HepG2 (cell line): Measurements from ENCODE around the gene FAHD1. TPM values are rescaled to one million over a fixed set of nuclear protein-coding genes. Genes with fewer than 3 reads are reported as not detected.
A peak's percentile ranks its signal among the peaks of the same experiment; 100 is the strongest.

Experiments
- CCDC6 ChIP-seq: sonication (generic); formaldehyde crosslinking; IDR thresholded peaks from 2 replicates; pipeline ENCODE4 v1.8.1; 2022; ENCODE audit warnings: mild to moderate bottlenecking, missing genetic modification reagents, moderate library complexity
- CEBPZ ChIP-seq: IDR thresholded peaks from 2 replicates; pipeline ENCODE4 v1.6.1; 2012; ENCODE audit warnings: low read length, improper control_type of control experiment
- CREBL2 ChIP-seq: sonication (generic); formaldehyde crosslinking; IDR thresholded peaks from 2 replicates; pipeline ENCODE4 v1.8.1; 2023; ENCODE audit warnings: missing genetic modification reagents, mild to moderate bottlenecking, borderline replicate concordance
- GTF2F1 ChIP-seq: fragments of 150-350 bp; IDR thresholded peaks from 2 replicates; pipeline ENCODE4 v1.6.1; 2014; ENCODE audit warnings: low read length
- HHEX ChIP-seq: IDR thresholded peaks from 2 replicates; pipeline ENCODE4 v1.6.1; 2016; ENCODE audit warnings: control low read depth
- KDM1A ChIP-seq: IDR thresholded peaks from 2 replicates; pipeline ENCODE4 v1.6.1; 2016; ENCODE audit warnings: missing compliant biosample characterization
- SMC3 ChIP-seq: IDR thresholded peaks from 2 replicates; pipeline ENCODE4 v1.6.1; 2011; ENCODE audit warnings: low read length, improper control_type of control experiment
- ZFYVE20 ChIP-seq: sonication (generic); formaldehyde crosslinking; IDR thresholded peaks from 2 replicates; pipeline ENCODE4 v1.8.0; 2023; ENCODE audit warnings: low read depth, mild to moderate bottlenecking, moderate library complexity, missing genetic modification reagents, borderline replicate concordance
- ZNF235 ChIP-seq: sonication (generic); formaldehyde crosslinking; IDR thresholded peaks from 2 replicates; pipeline ENCODE4 v1.8.1; 2023; ENCODE audit warnings: mild to moderate bottlenecking, missing genetic modification reagents, borderline replicate concordance
- ZNF24 ChIP-seq: fragments of 450-650 bp; IDR thresholded peaks from 2 replicates; pipeline ENCODE4 v1.6.1; 2017; ENCODE audit warnings: antibody characterized with exemption, mild to moderate bottlenecking
- ZNF350 ChIP-seq: sonication (generic); formaldehyde crosslinking; IDR thresholded peaks from 2 replicates; pipeline ENCODE4 v1.4.0; 2020; ENCODE audit warnings: mild to moderate bottlenecking, low read depth, missing genetic modification reagents, borderline replicate concordance
- ZNF441 ChIP-seq: sonication (generic); formaldehyde crosslinking; IDR thresholded peaks from 2 replicates; pipeline ENCODE4 v1.7.0; 2021; ENCODE audit warnings: missing genetic modification reagents, borderline replicate concordance
- ZNF552 ChIP-seq: sonication (generic); formaldehyde crosslinking; IDR thresholded peaks from 2 replicates; pipeline ENCODE4 v1.9.0; 2022; ENCODE audit warnings: missing genetic modification reagents, mild to moderate bottlenecking, borderline replicate concordance
- ZNF556 ChIP-seq: sonication (generic); formaldehyde crosslinking; IDR thresholded peaks from 2 replicates; pipeline ENCODE4 v1.4.0; 2020; ENCODE audit warnings: mild to moderate bottlenecking, missing genetic modification reagents, borderline replicate concordance
- ZNF567 ChIP-seq: sonication (generic); formaldehyde crosslinking; IDR thresholded peaks from 2 replicates; pipeline ENCODE4 v1.8.1; 2023; ENCODE audit warnings: mild to moderate bottlenecking, missing genetic modification reagents, borderline replicate concordance
- ZNF597 ChIP-seq: sonication (generic); formaldehyde crosslinking; IDR thresholded peaks from 2 replicates; pipeline ENCODE4 v1.5.0; 2020; ENCODE audit warnings: missing genetic modification reagents
- ZNF781 ChIP-seq: sonication (generic); formaldehyde crosslinking; IDR thresholded peaks from 2 replicates; pipeline ENCODE4 v1.5.1; 2020; ENCODE audit warnings: borderline replicate concordance, mild to moderate bottlenecking, missing genetic modification reagents; ENCODE audit errors: not compliant biosample characterization
- ZNF878 ChIP-seq: sonication (generic); formaldehyde crosslinking; IDR thresholded peaks from 2 replicates; pipeline ENCODE4 v1.8.1; 2023; ENCODE audit warnings: mild to moderate bottlenecking, missing genetic modification reagents, moderate library complexity
- ZNF891 ChIP-seq: sonication (generic); formaldehyde crosslinking; IDR thresholded peaks from 2 replicates; pipeline ENCODE4 v1.5.0; 2020; ENCODE audit warnings: mild to moderate bottlenecking, missing genetic modification reagents
- polyA plus RNA-seq, 8 experiments: library from polyadenylated mRNA; depleted of rRNA in 3 of 8; stranded (reverse) in 7 of 8; unstranded in 1 of 8; fragments of >200 nt; fragmentation: Illumina TruSeq in 4 of 8; extraction: Trizol in 4 of 8; gene quantifications; 2 replicates each; pipeline versions ENCODE4 v1.2.1 to v1.2.3, GENCODE V29; 2011 to 2016; ENCODE audit warnings: low read depth in 4 of 8, missing spikeins in 1 of 8, mixed read lengths in 1 of 8; ENCODE audit not compliant: insufficient read depth in 1 of 8
- total RNA-seq, 5 experiments: library from RNA; depleted of rRNA; stranded (reverse); fragments of >200 nt; fragmentation: Illumina TruSeq; extraction: Trizol; gene quantifications; 2 replicates each; pipeline ENCODE4 v1.2.3, GENCODE V29; 2016; ENCODE audit warnings: low read depth in 1 of 5
- TF ChIP-seq, protein P1 (sequence below): sonication (generic); formaldehyde crosslinking; IDR thresholded peaks from 2 replicates; pipeline ENCODE4 v1.9.0; 2022; ENCODE audit warnings: missing genetic modification reagents, mild to moderate bottlenecking, borderline replicate concordance
- TF ChIP-seq, protein P2 (sequence below), 2 experiments: sonication (generic) in 1 of 2; formaldehyde crosslinking in 1 of 2; IDR thresholded peaks; 2 replicates each; pipeline versions ENCODE4 v1.4.0 to v1.6.1; 2018 to 2020; ENCODE audit warnings: missing genetic modification reagents in 2 of 2, borderline replicate concordance in 1 of 2, low read depth in 1 of 2, mild to moderate bottlenecking in 1 of 2, missing biosample characterization in 1 of 2

Gene FAHD1
- total and polyA plus RNA-seq, 2 of the 13 experiments (the other 11 are each of a cell fraction or from before 2014, with no cell fraction given): 39.0 to 45.3 TPM

- TF ChIP-seq ZNF781 (CRISPR knock-in tag) (peak; percentile 73), ZNF878 (CRISPR knock-in tag) (0 out of 2 replicates have a peak, but pooled peaks have one; percentile 62), ZNF24 (no peak), HHEX (CRISPR knock-in tag) (no peak), ZNF891 (no peak), GTF2F1 (no peak), ZFYVE20 (CRISPR knock-in tag) (no peak), CEBPZ (no peak), ZNF350 (CRISPR knock-in tag) (peak; percentile 66; the same call in 1 of the 2 replicates), ZNF567 (CRISPR knock-in tag) (no peak), ZNF597 (CRISPR knock-in tag) (no peak), ZNF552 (CRISPR knock-in tag) (no peak), ZNF235 (CRISPR knock-in tag) (no peak), CREBL2 (CRISPR knock-in tag) (no peak), ZNF441 (CRISPR knock-in tag) (peak; percentile 25; the same call in 1 of the 2 replicates), SMC3 (no peak), KDM1A (CRISPR knock-in tag) (0 out of 2 replicates have a peak, but pooled peaks have one; percentile 11), ZNF556 (peak; percentile 73; the same call in 1 of the 2 replicates), CCDC6 (0 out of 2 replicates have a peak, but pooled peaks have one; percentile 58)
- TF ChIP-seq, protein P1, sequence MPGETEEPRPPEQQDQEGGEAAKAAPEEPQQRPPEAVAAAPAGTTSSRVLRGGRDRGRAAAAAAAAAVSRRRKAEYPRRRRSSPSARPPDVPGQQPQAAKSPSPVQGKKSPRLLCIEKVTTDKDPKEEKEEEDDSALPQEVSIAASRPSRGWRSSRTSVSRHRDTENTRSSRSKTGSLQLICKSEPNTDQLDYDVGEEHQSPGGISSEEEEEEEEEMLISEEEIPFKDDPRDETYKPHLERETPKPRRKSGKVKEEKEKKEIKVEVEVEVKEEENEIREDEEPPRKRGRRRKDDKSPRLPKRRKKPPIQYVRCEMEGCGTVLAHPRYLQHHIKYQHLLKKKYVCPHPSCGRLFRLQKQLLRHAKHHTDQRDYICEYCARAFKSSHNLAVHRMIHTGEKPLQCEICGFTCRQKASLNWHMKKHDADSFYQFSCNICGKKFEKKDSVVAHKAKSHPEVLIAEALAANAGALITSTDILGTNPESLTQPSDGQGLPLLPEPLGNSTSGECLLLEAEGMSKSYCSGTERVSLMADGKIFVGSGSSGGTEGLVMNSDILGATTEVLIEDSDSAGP (CRISPR knock-in tag): peak; percentile 73; the same call in 1 of the 2 replicates
- TF ChIP-seq, protein P2, sequence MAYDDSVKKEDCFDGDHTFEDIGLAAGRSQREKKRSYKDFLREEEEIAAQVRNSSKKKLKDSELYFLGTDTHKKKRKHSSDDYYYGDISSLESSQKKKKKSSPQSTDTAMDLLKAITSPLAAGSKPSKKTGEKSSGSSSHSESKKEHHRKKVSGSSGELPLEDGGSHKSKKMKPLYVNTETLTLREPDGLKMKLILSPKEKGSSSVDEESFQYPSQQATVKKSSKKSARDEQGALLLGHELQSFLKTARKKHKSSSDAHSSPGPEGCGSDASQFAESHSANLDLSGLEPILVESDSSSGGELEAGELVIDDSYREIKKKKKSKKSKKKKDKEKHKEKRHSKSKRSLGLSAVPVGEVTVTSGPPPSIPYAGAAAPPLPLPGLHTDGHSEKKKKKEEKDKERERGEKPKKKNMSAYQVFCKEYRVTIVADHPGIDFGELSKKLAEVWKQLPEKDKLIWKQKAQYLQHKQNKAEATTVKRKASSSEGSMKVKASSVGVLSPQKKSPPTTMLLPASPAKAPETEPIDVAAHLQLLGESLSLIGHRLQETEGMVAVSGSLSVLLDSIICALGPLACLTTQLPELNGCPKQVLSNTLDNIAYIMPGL (CRISPR knock-in tag; IDR thresholded peaks at IDR 0.05; ENCODE audit: borderline replicate concordance in 1 of 2, low read depth in 1 of 2): peak; percentile 23 to 37; a peak in 1 of 4 replicates
These were observed 5.9 kb downstream of the FAHD1 start (continued) for GRCh38 chr16:1832838-1833454.
